Transverse colon (tissue), 4 donors: ENCODE measurements around the gene RIPOR3. TPM values are rescaled to one million over a fixed set of nuclear protein-coding genes. Genes with fewer than 3 reads are reported as not detected.

Source experiments
- DNase-seq: peaks from one replicate; pipeline ENCODE4 v3.0.0-alpha.2; 2019
- H3K27ac ChIP-seq, 4 donors: fragments of 200-600 bp; sonication (generic); 2 replicates each; pipeline ENCODE4 v1.5.1; 2016 to 2018; ENCODE audit warnings: inconsistent platforms in 4 of 4
- H3K27me3 ChIP-seq: fragments of 200-600 bp; sonication (generic); 2 replicates; pipeline ENCODE4 v1.5.1; 2017; ENCODE audit warnings: inconsistent platforms
- H3K36me3 ChIP-seq, 4 donors: fragments of 200-600 bp; sonication (generic); 2 replicates each; pipeline ENCODE4 v1.5.1; 2017 to 2019; ENCODE audit warnings: inconsistent platforms in 4 of 4
- H3K4me1 ChIP-seq, 4 donors: fragments of 200-600 bp; sonication (generic); 2 replicates each; pipeline ENCODE4 v1.5.1; 2017 to 2020; ENCODE audit warnings: inconsistent platforms in 4 of 4
- H3K4me3 ChIP-seq, 4 donors: fragments of 200-600 bp; sonication (generic); 1 replicate in 1 of 4; 2 replicates in 3 of 4; pipeline versions ENCODE4 v1.5.1 to v1.6.1; 2017 to 2019; ENCODE audit warnings: inconsistent platforms in 4 of 4
- H3K9me3 ChIP-seq, 2 donors: fragments of 200-600 bp; sonication (generic); 2 replicates each; pipeline ENCODE4 v1.5.1; 2017 to 2019; ENCODE audit warnings: inconsistent platforms in 2 of 2
- CTCF ChIP-seq, 5 experiments: fragments of 200-600 bp in 3 of 5; fragments of 450-650 bp in 2 of 5; sonication (generic) in 3 of 5; IDR thresholded peaks; 1 replicate in 2 of 5; 2 replicates in 3 of 5; pipeline ENCODE4 v1.5.1; 2016 to 2017; ENCODE audit warnings: antibody characterized with exemption in 5 of 5, inconsistent platforms in 3 of 5, mild to moderate bottlenecking in 2 of 5, moderate library complexity in 1 of 5
- EP300 ChIP-seq: sonication (generic); formaldehyde crosslinking; IDR thresholded peaks from one replicate; pipeline ENCODE4 v1.6.1; 2017; ENCODE audit warnings: antibody characterized with exemption, low read depth
- POLR2A ChIP-seq: fragments of 450-650 bp; IDR thresholded peaks from one replicate; pipeline ENCODE4 v1.6.1; 2016; ENCODE audit warnings: antibody characterized with exemption, mild to moderate bottlenecking, moderate library complexity
- POLR2AphosphoS5 ChIP-seq, 3 donors: sonication (generic); formaldehyde crosslinking; IDR thresholded peaks; one replicate each; pipeline ENCODE4 v1.6.1; 2016; ENCODE audit warnings: antibody characterized with exemption in 3 of 3
- whole genome bisulfite sequencing, 2 donors: methylation state at CpG; one replicate each; pipeline ENCODE4 v1.1.5; 2018; ENCODE audit warnings: low coverage in 1 of 2; 5-methylcytosine and 5-hydroxymethylcytosine counted together
- in situ Hi-C, 4 donors: fragments of 200-750 bp; cut with MboI; loops; one replicate each; pipeline versions ENCODE4 v1.15.0 to v1.15.1; 2017; ENCODE audit warnings: low sequenced_read_pairs in 3 of 4, low pct_ligation_motif_present in 1 of 4, low pct_unique_long_range_greater_than_20kb in 1 of 4
- intact Hi-C: fragments of 100-400 bp; cut with DNase I; formaldehyde crosslinking; loops from one replicate; pipeline ENCODE4 v1.15.1; 2023; ENCODE audit warnings: low total_unique reads
- total RNA-seq, 4 donors: library from RNA; depleted of rRNA; stranded (reverse); fragments of >200 nt; gene quantifications; one replicate each; pipeline ENCODE4 v1.1.0, GENCODE V29; 2016

Gene RIPOR3
- total RNA-seq, 4 donors from 2014 or later: 4.6 to 15.7 (median 8.7) TPM

GRCh38 chr20:50561379-50562078 lies 129.8 kb downstream of the RIPOR3 start:
- H3K27me3 ChIP-seq: no peaks in the 10 kb centered on the region
- in situ Hi-C loops (no loop called here), intact Hi-C loops (no loop called here)
- H3K36me3 ChIP-seq: peaks cover 0 to 8% (median 0%) of the 10 kb centered on the region in 4 donors
- no peak overlapping the region for H3K4me3 ChIP-seq
- peaks cover 9 to 28% (median 14%) of the 10 kb centered on the region in 4 donors for H3K4me1 ChIP-seq
- peak overlapping the region; percentile 44 to 74 (median 72) for H3K27ac ChIP-seq
- no peaks in the 10 kb centered on the region for H3K9me3 ChIP-seq
- TF ChIP-seq EP300: no peak
- peak in 2 of 3 donors; percentile 18 to 21 for TF ChIP-seq POLR2AphosphoS5 (IDR thresholded peaks at IDR 0.05)
- no peak for TF ChIP-seq CTCF (IDR thresholded peaks at IDR 0.05)
- no peak for TF ChIP-seq POLR2A
- DNase-seq: no peak
- WGBS, 2 donors: 64 to 66% methylated on average over 10 to 17 of the region's 17 CpGs

- in situ Hi-C loops: no loop called here
- TF ChIP-seq EP300: no peak
- no peak for TF ChIP-seq POLR2AphosphoS5 (IDR thresholded peaks at IDR 0.05)
- no peak for TF ChIP-seq POLR2A
- no peak for TF ChIP-seq CTCF (IDR thresholded peaks at IDR 0.05)
- Histone ChIP-seq H3K4me3 (no peak overlapping the region), H3K27ac (peak overlapping the region; percentile 44 to 74 (median 72)), H3K36me3 (peaks cover 0 to 8% (median 0%) of the 10 kb centered on the region in 4 donors), H3K4me1 (peaks cover 9 to 28% (median 14%) of the 10 kb centered on the region in 4 donors), H3K27me3 (no peaks in the 10 kb centered on the region), H3K9me3 (no peaks in the 10 kb centered on the region)
- intact Hi-C loops: no loop called here
- WGBS, 2 donors: 70 to 82% methylated on average over 3 to 5 of the region's 5 CpGs
- no peak for DNase-seq
Measured at GRCh38 chr20:50560867-50561266, 130.5 kb downstream of the RIPOR3 start.

- WGBS, 2 donors: 85 to 90% methylated on average over 3 to 8 of the region's 8 CpGs
- intact Hi-C loops: no loop called here
Measured at GRCh38 chr20:50559856-50560638, 131.3 kb downstream of the RIPOR3 start.

More at GRCh38 chr20:50559856-50560638, 131.3 kb downstream of the RIPOR3 start:
- Histone ChIP-seq H3K36me3 (peaks cover 0 to 8% (median 0%) of the 10 kb centered on the region in 4 donors), H3K27ac (peak overlapping the region in 3 of 4 donors; percentile 72 to 74 (median 72)), H3K4me3 (no peak overlapping the region), H3K27me3 (no peaks in the 10 kb centered on the region), H3K9me3 (no peaks in the 10 kb centered on the region), H3K4me1 (peaks cover 9 to 28% (median 14%) of the 10 kb centered on the region in 4 donors)
- in situ Hi-C loops: loop anchor here in 1 of 4 donors (10.0 kb wide), 1 partner anchor 55 kb away; no protein-coding TSS in a partner anchor
- TF ChIP-seq CTCF (IDR thresholded peaks at IDR 0.05) (no peak), POLR2A (no peak), EP300 (no peak), POLR2AphosphoS5 (IDR thresholded peaks at IDR 0.05) (no peak)
- no peak for DNase-seq
